ENCODE data around the gene SLC22A1. TPM values are rescaled to one million over a fixed set of nuclear protein-coding genes. Genes with fewer than 3 reads are reported as not detected.
A peak's percentile ranks its signal among the peaks of the same experiment; 100 is the strongest.

SLC22A1 gene
- total RNA-seq, 4 donors from 2014 or later, result 0.26 to 0.52 (median 0.33) TPM; not detected in 1

DNA sequence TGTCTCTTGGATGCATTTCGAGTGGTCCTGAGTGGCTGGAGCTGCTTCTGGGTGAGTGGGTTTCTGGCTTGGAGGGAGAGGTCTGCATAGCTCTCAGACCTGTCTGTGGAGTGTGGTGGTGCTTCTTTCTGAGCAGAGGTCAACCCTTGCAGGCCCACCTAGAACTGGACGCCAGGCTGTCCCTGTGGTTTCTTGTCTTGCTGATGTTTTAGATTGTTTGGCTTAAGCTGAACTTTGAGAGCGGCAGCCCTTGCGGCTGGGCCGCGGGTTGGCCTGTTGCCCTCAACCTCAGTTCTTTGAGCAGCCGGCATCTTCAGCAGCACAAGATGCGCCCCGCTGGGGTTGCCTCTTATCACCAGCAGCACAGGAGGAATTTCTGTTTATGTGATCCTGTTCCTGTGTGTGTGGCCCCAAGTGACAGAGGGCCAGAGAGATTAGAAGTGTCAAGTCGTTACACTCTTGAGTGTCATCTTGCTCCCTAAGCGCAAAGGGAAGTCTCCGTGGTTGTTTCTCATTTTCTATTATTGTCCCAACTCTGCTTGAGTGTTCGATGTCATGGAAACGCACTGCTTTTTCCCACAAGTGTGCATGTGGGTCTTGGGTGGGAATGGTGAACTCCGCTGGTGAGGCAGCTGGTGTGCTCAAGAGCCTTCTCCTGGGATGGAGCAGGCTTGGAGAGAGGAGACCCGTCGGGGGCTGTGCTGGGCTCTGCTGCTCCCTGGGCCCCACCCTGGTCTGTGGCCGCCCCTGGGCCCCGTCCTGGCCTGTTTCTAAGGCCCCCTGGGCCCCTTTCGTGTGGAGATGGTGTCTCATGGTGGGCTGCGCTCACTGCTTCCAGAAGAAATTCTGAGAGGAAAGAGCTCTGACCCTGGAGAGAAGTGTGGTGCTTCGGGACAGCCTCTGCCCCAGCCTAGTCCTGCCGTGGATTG, 20.1 kb upstream of the SLC22A1 start:
- TF ChIP-seq CTCF (IDR thresholded peaks at IDR 0.05) (no peak), POLR2A (IDR thresholded peaks at IDR 0.05; ENCODE audit: low read depth) (no peak)
- no peaks in the 10 kb centered on the region for H3K9me3 ChIP-seq
- H3K4me1 ChIP-seq, result no peaks in the 10 kb centered on the region
- 87% methylated on average over 23 of the region's 23 CpGs for WGBS
- intact Hi-C loops (cut with DNase I), result no loop called here
- H3K27ac ChIP-seq (replicated peaks in 1 of 4), result no peak overlapping the region
- no peak for DNase-seq (ENCODE audit: extremely low spot score)
- H3K36me3 ChIP-seq, result peaks cover 46 to 87% (median 79%) of the 10 kb centered on the region in 4 donors
- H3K27me3 ChIP-seq, result no peaks in the 10 kb centered on the region
- H3K4me3 ChIP-seq, result no peak overlapping the region

DNA sequence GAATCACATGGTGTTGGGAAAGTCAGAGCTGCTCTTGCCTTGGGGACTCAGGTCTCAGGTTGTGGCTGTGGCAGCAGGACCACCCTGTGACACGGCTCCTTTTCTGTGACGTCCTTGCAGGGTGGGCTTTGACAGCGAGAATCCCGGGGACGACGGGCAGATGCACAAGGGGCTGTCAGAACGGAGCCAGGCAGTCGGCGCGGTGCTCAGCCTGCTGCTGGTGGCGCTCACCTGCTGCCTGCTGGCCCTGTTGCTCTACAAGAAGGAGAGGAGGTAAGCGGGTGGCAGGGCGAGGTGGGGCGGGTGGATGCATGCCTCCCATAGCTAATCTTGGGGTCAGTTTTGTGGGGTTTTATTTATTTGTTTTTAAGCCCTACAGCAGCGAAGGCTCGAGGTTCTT, 19.2 kb upstream of the SLC22A1 start:
- H3K4me3 ChIP-seq, result no peak overlapping the region
- peaks cover 37 to 84% (median 74%) of the 10 kb centered on the region in 4 donors for H3K36me3 ChIP-seq
- no peak overlapping the region for H3K27ac ChIP-seq (replicated peaks in 1 of 4)
- WGBS, result 95% methylated on average over 16 of the region's 16 CpGs
- TF ChIP-seq POLR2A (IDR thresholded peaks at IDR 0.05; ENCODE audit: low read depth) (no peak), EP300 (IDR thresholded peaks at IDR 0.05) (no peak), POLR2AphosphoS5 (IDR thresholded peaks at IDR 0.05) (no peak), CTCF (IDR thresholded peaks at IDR 0.05) (no peak)
- H3K4me1 ChIP-seq, result no peaks in the 10 kb centered on the region
- no peak for DNase-seq (ENCODE audit: extremely low spot score)
- H3K27me3 ChIP-seq, result no peaks in the 10 kb centered on the region
- intact Hi-C loops (cut with DNase I), result no loop called here
- no peaks in the 10 kb centered on the region for H3K9me3 ChIP-seq

- WGBS, result 88% methylated on average over 14 of the region's 14 CpGs
- no peaks in the 10 kb centered on the region for H3K27me3 ChIP-seq
- H3K4me3 ChIP-seq, result no peak overlapping the region
- H3K4me1 ChIP-seq, result no peaks in the 10 kb centered on the region
- H3K9me3 ChIP-seq, result no peaks in the 10 kb centered on the region
- DNase-seq (ENCODE audit: extremely low spot score), result no peak
- H3K27ac ChIP-seq (replicated peaks in 1 of 4), result no peak overlapping the region
- intact Hi-C loops (cut with DNase I), result no loop called here
- TF ChIP-seq POLR2A (IDR thresholded peaks at IDR 0.05; ENCODE audit: low read depth), result no peak
- TF ChIP-seq CTCF (IDR thresholded peaks at IDR 0.05), result peak in 1 of 3 experiments; percentile 21
- H3K36me3 ChIP-seq, result peaks cover 36 to 81% (median 72%) of the 10 kb centered on the region in 4 donors
Observed at GRCh38 chr6:160102956-160103824, 18.4 kb upstream of the SLC22A1 start.

DNA sequence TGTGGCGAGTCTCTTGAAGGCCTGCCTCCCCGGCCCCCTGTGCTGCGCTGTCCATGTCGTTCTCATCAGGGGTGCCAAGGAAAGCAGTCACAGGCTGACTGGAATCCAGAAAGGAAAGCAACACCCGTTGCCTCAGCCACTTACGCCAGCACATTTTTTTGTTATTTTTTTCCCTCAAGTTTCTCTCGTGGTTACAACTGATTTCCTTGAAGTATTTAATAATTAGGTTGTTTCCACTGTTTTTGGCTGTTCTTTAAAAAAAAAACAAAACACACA, 17.9 kb upstream of the SLC22A1 start:
- no peaks in the 10 kb centered on the region for H3K27me3 ChIP-seq
- 88% methylated on average over 7 of the region's 7 CpGs for WGBS
- no peak overlapping the region for H3K4me3 ChIP-seq
- intact Hi-C loops (cut with DNase I), result no loop called here
- no peaks in the 10 kb centered on the region for H3K9me3 ChIP-seq
- DNase-seq (ENCODE audit: extremely low spot score), result no peak
- H3K4me1 ChIP-seq, result no peaks in the 10 kb centered on the region
- H3K36me3 ChIP-seq, result peaks cover 36 to 78% (median 70%) of the 10 kb centered on the region in 4 donors
- TF ChIP-seq EP300 (IDR thresholded peaks at IDR 0.05), result no peak
- TF ChIP-seq POLR2AphosphoS5 (IDR thresholded peaks at IDR 0.05), result no peak
- TF ChIP-seq CTCF (IDR thresholded peaks at IDR 0.05), result no peak
- TF ChIP-seq POLR2A (IDR thresholded peaks at IDR 0.05; ENCODE audit: low read depth), result no peak
- no peak overlapping the region for H3K27ac ChIP-seq (replicated peaks in 1 of 4)
